Measurements from ENCODE around the gene TMEM14B.

DNA sequence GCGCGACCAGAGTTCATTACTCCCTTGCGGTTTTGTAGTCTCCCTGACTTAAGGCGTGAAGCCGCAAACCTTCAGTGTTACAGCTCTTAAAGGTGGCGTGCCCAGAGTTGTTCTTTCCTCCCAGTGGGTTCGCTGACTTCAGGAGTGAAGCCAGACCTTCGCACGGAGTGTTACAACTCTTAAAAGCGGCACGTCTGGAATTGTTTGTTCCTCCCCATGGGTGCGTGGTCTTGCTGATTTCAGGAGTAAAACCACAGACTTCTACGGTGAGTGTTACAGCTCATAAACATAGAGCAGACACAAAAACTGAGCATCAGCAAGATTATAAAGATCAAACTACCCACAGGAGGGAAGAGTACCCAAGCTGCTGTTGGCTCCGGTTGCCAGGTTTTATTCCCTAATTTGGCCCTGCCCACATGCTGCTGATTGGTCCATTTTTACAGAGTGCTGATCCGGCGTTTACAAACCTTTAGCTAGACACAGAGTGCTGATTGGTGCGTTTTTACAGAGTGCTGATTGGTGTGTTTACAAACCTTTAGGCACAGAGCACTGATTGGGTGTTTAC lies 14.4 kb upstream of the TMEM14B start:
- TF ChIP-seq ELF4 (IDR thresholded peaks at IDR 0.05): no peak
- TF ChIP-seq LEF1 (IDR thresholded peaks at IDR 0.05; ENCODE audit: borderline replicate concordance): no peak
- TF ChIP-seq SP1 (IDR thresholded peaks at IDR 0.05): no peak
- TF ChIP-seq BHLHE40 (IDR thresholded peaks at IDR 0.05; ENCODE audit: borderline replicate concordance): no peak
- no peak for TF ChIP-seq FOXM1 (IDR thresholded peaks at IDR 0.05; ENCODE audit: borderline replicate concordance)
- TF ChIP-seq ZNF384 (IDR thresholded peaks at IDR 0.05): no peak
- TF ChIP-seq HDGF (IDR thresholded peaks at IDR 0.05; ENCODE audit: borderline replicate concordance): no peak
- no peak for TF ChIP-seq FOXA1 (IDR thresholded peaks at IDR 0.05)
- TF ChIP-seq TARDBP (IDR thresholded peaks at IDR 0.05): no peak
- no peak for TF ChIP-seq L3MBTL2 (conservative IDR thresholded peaks at IDR 0.05)
- no peak for TF ChIP-seq SUZ12 (IDR thresholded peaks at IDR 0.05)

All from HEK293T (cell line).